Left lung (tissue), 14 donors: ENCODE results near the gene LIG4. TPM values are rescaled to one million over a fixed set of nuclear protein-coding genes. Genes with fewer than 3 reads are reported as not detected.

Source experiments
- ATAC-seq: fragments of 200-7000 bp; cut with Tn5 transposase; one replicate; pipeline ENCODE4 v1.9.1; 2020; ENCODE audit warnings: moderate library complexity
- DNase-seq, 4 donors: peaks; one replicate each; pipeline ENCODE4 v3.0.0-alpha.2; 2013 to 2020
- H3K27ac ChIP-seq, 2 donors: fragments of 200-600 bp; sonication (generic) in 1 of 2; one replicate each; pipeline versions ENCODE4 v1.5.0 to v1.8.0; 2020 to 2021
- H3K27me3 ChIP-seq, 2 donors: fragments of 200-600 bp; sonication (generic) in 1 of 2; one replicate each; pipeline versions ENCODE4 v1.5.0 to v1.8.0; 2020 to 2021
- H3K36me3 ChIP-seq, 2 donors: fragments of 200-600 bp; sonication (generic) in 1 of 2; one replicate each; pipeline versions ENCODE4 v1.5.0 to v1.8.0; 2020 to 2021
- H3K4me1 ChIP-seq, 2 donors: fragments of 200-600 bp; one replicate each; pipeline ENCODE4 v1.8.0; 2021
- H3K4me3 ChIP-seq, 2 donors: fragments of 200-600 bp; sonication (generic) in 1 of 2; one replicate each; pipeline versions ENCODE4 v1.5.0 to v1.8.0; 2020 to 2021; ENCODE audit warnings: mild to moderate bottlenecking in 1 of 2
- H3K9me3 ChIP-seq, 2 donors: fragments of 200-600 bp; sonication (generic) in 1 of 2; one replicate each; pipeline versions ENCODE4 v1.5.0 to v1.8.0; 2020 to 2021
- CTCF ChIP-seq, 2 donors: fragments of 200-600 bp; sonication (generic) in 1 of 2; IDR thresholded peaks; one replicate each; pipeline versions ENCODE4 v1.5.0 to v1.8.0; 2021; ENCODE audit warnings: antibody characterized with exemption in 2 of 2
- intact Hi-C, 2 donors: fragments of 100-400 bp; cut with DNase I; formaldehyde crosslinking; loops; one replicate each; pipeline versions ENCODE4 v1.11.2 to v1.14.2; 2022
- long read RNA-seq, 12 donors: library from polyadenylated mRNA in 2 of 12; unstranded in 2 of 12; transcript quantifications; one replicate each; pipeline ENCODE4 v2.0.0 and lab custom pipeline, GENCODE V29; 2019 to 2026
- polyA plus RNA-seq, 6 donors: library from polyadenylated mRNA; unstranded; fragments of 120-200 nt; gene quantifications; one replicate each; pipeline ENCODE4 v1.2.1, GENCODE V29; 2013; ENCODE audit not compliant: insufficient read length in 6 of 6
- total RNA-seq, 2 donors: library from RNA; stranded (reverse); fragmentation: NEBNext Ultra II Directional; extraction: Animal tissue kit (Norgen Biotek cat#: 25700); gene quantifications; one replicate each; pipeline ENCODE4 v1.2.1, GENCODE V29; 2021
- donor health status: DM: no; HTN: yes; CAD: no.
- donor health status: DM: no; HTN: no; CAD: no.

Gene LIG4
- total RNA-seq = 10 to 100 TPM; 12.1 to 12.4 TPM
- 10 to 100 TPM; 10.7 to 14.1 (median 13.5) TPM for polyA plus RNA-seq
- long read RNA-seq, donor 1, full-length matches to known transcripts = 5 of 5 reads
- long read RNA-seq, donor 1, partial matches to known transcripts = 0 of 5 reads
- long read RNA-seq, donor 1, other reads (novel, unspliced or antisense) = 0 of 5 reads
- long read RNA-seq, donor 2, full-length matches to known transcripts = 3 of 3 reads
- long read RNA-seq, donor 2, partial matches to known transcripts = 0 of 3 reads
- long read RNA-seq, donor 2, other reads (novel, unspliced or antisense) = 0 of 3 reads
- long read RNA-seq, donor 3, full-length matches to known transcripts = 4 of 4 reads
- long read RNA-seq, donor 3, partial matches to known transcripts = 0 of 4 reads
- long read RNA-seq, donor 3, other reads (novel, unspliced or antisense) = 0 of 4 reads
- long read RNA-seq, donor 4, partial matches to known transcripts = 0 of 1 reads
- long read RNA-seq, donor 4, other reads (novel, unspliced or antisense) = 1 of 1 reads
- long read RNA-seq, donor 5, full-length matches to known transcripts = 2 of 2 reads
- long read RNA-seq, donor 5, partial matches to known transcripts = 0 of 2 reads
- long read RNA-seq, donor 5, other reads (novel, unspliced or antisense) = 0 of 2 reads
- long read RNA-seq, donor 6, full-length matches to known transcripts = 4 of 4 reads
- long read RNA-seq, donor 6, partial matches to known transcripts = 0 of 4 reads
- long read RNA-seq, donor 6, other reads (novel, unspliced or antisense) = 0 of 4 reads
- long read RNA-seq, donor 7 = 0 reads
- long read RNA-seq, donor 8, partial matches to known transcripts = 0 of 3 reads
- long read RNA-seq, donor 8, other reads (novel, unspliced or antisense) = 0 of 3 reads
- long read RNA-seq, donor 9 = 0 reads
- long read RNA-seq, donor 10 = 0 reads
- long read RNA-seq, donor 11 = 0 reads
- long read RNA-seq, donor 12, partial matches to known transcripts = 0 of 1 reads
- long read RNA-seq, donor 12, other reads (novel, unspliced or antisense) = 0 of 1 reads

- H3K27ac ChIP-seq = peak within 1 kb of the TSS; percentile 69 to 78
- no peak for TF ChIP-seq CTCF (IDR thresholded peaks at IDR 0.05)
- peaks cover 0 to 8% of the 10 kb centered on the region in 2 donors for H3K36me3 ChIP-seq
- H3K9me3 ChIP-seq = no peaks in the 10 kb centered on the region
- DNase-seq (peak; percentile 85 to 99 (median 96)), ATAC-seq (peak; percentile 72)
- intact Hi-C loops = no loop called here
- H3K4me3 ChIP-seq = peak within 1 kb of the TSS; percentile 21 to 43
- no peaks in the 10 kb centered on the region for H3K27me3 ChIP-seq
- peaks cover 8 to 53% of the 10 kb centered on the region in 2 donors for H3K4me1 ChIP-seq
These were observed at the start of gene LIG4 for GRCh38 chr13:108215436-108215835. TSS of gene LIG4 (minus strand) at chr13:108215536. CDS start at chr13:108211268, 4,268 bp downstream.

GRCh38 chr13:108263621-108264355 is 48.5 kb upstream of the LIG4 start:
- no peak for TF ChIP-seq CTCF (IDR thresholded peaks at IDR 0.05)
- intact Hi-C loops = no loop called here
- no peak overlapping the region for H3K27ac ChIP-seq
- no peak overlapping the region for H3K4me3 ChIP-seq
- H3K36me3 ChIP-seq = no peaks in the 10 kb centered on the region
- H3K27me3 ChIP-seq = no peaks in the 10 kb centered on the region
- H3K4me1 ChIP-seq = peaks cover 0 to 11% of the 10 kb centered on the region in 2 donors
- DNase-seq (peak in 2 of 4 donors; percentile 85), ATAC-seq (no peak)
- H3K9me3 ChIP-seq = no peaks in the 10 kb centered on the region

- no peak for TF ChIP-seq CTCF (IDR thresholded peaks at IDR 0.05)
- Histone ChIP-seq H3K27ac (no peak overlapping the region), H3K4me3 (no peak overlapping the region), H3K4me1 (no peaks in the 10 kb centered on the region), H3K9me3 (no peaks in the 10 kb centered on the region), H3K36me3 (no peaks in the 10 kb centered on the region), H3K27me3 (no peaks in the 10 kb centered on the region)
- DNase-seq (no peak), ATAC-seq (no peak)
- intact Hi-C loops = no loop called here
These were observed 41.9 kb upstream of the LIG4 start for GRCh38 chr13:108257248-108257647.

- Histone ChIP-seq H3K27me3 (no peaks in the 10 kb centered on the region), H3K9me3 (peaks cover 0 to 33% of the 10 kb centered on the region in 2 donors)
These were observed 33.8 kb upstream of the LIG4 start for GRCh38 chr13:108249150-108249549.

More at GRCh38 chr13:108249150-108249549, 33.8 kb upstream of the LIG4 start:
- TF ChIP-seq CTCF (IDR thresholded peaks at IDR 0.05) = no peak
- H3K4me1 ChIP-seq = no peaks in the 10 kb centered on the region
- no peak for ATAC-seq
- no peak for DNase-seq
- no peaks in the 10 kb centered on the region for H3K36me3 ChIP-seq
- H3K4me3 ChIP-seq = no peak overlapping the region
- intact Hi-C loops = no loop called here
- H3K27ac ChIP-seq = no peak overlapping the region
